Small intestine (tissue), 7 donors: Measurements from ENCODE around the gene MBLAC1. TPM values are rescaled to one million over a fixed set of nuclear protein-coding genes. Genes with fewer than 3 reads are reported as not detected.

Source experiments
- DNase-seq, 2 donors: peaks; one replicate each; pipeline versions ENCODE4 v3.0.0 to v3.0.0-alpha.2; 2013
- FAIRE-seq: peaks from 2 replicates; lab custom pipeline; 2012; peaks lifted over from hg19 to GRCh38; lab: Jason Lieb, UNC
- H3K27ac ChIP-seq, 3 donors: one replicate each; pipeline ENCODE4 v1.5.1; 2013; ENCODE audit warnings: low read length in 2 of 3, mild to moderate bottlenecking in 2 of 3, control low read depth in 1 of 3, inconsistent platforms in 1 of 3, low read depth in 1 of 3, moderate library complexity in 1 of 3
- H3K27me3 ChIP-seq, 3 donors: one replicate each; pipeline ENCODE4 v1.6.1; 2013; ENCODE audit warnings: low read length in 3 of 3, inconsistent platforms in 1 of 3; ENCODE audit not compliant: control insufficient read depth in 3 of 3, insufficient read depth in 3 of 3
- H3K36me3 ChIP-seq, 3 donors: one replicate each; pipeline ENCODE4 v1.6.1; 2013; ENCODE audit warnings: low read length in 3 of 3, inconsistent platforms in 1 of 3, low read depth in 1 of 3, mild to moderate bottlenecking in 1 of 3, moderate library complexity in 1 of 3; ENCODE audit not compliant: control insufficient read depth in 3 of 3, insufficient read depth in 2 of 3
- H3K4me1 ChIP-seq, 3 donors: one replicate each; pipeline ENCODE4 v1.6.1; 2013; ENCODE audit warnings: low read length in 2 of 3, inconsistent platforms in 1 of 3, low read depth in 1 of 3, mild to moderate bottlenecking in 1 of 3, moderate library complexity in 1 of 3; ENCODE audit not compliant: control insufficient read depth in 3 of 3, insufficient read depth in 2 of 3
- H3K4me3 ChIP-seq, 3 donors: one replicate each; pipeline ENCODE4 v1.5.1; 2013; ENCODE audit warnings: low read length in 3 of 3, control low read depth in 1 of 3, inconsistent platforms in 1 of 3, low read depth in 1 of 3, mild to moderate bottlenecking in 1 of 3, moderate library complexity in 1 of 3
- H3K9me3 ChIP-seq, 2 donors: one replicate each; pipeline ENCODE4 v1.6.1; 2013; ENCODE audit warnings: low read depth in 1 of 2, low read length in 1 of 2; ENCODE audit not compliant: control insufficient read depth in 2 of 2, insufficient read depth in 1 of 2
- WGBS, 3 donors: extraction: QIAGEN DNeasy Blood & Tissue Kit; methylation state at CpG; one replicate each; pipeline ENCODE4 v1.1.7; 2013; 5-methylcytosine and 5-hydroxymethylcytosine counted together
- polyA plus RNA-seq, 4 donors: library from polyadenylated mRNA; stranded (reverse) in 3 of 4; unstranded in 1 of 4; fragments of 200-250 nt in 3 of 4; fragments of 120-200 nt in 1 of 4; gene quantifications; one replicate each; pipeline versions ENCODE4 v1.2.1 to v1.2.3, GENCODE V29; 2013
- donor health status: healthy with polysubstance abuse.
- donor health status: control.
- donor health status: control.
- donor health status: Bipolar disorder and iron deficiency.
- donor health status: healthy.

Gene MBLAC1
- polyA plus RNA-seq, 4 donors = 2.0 to 3.3 (median 2.7) TPM

GRCh38 chr7:100102950-100103840, 23.6 kb upstream of the MBLAC1 start:
- Histone ChIP-seq H3K27ac (no peak overlapping the region), H3K36me3 (peaks cover 7 to 70% (median 9%) of the 10 kb centered on the region in 3 donors), H3K27me3 (no peaks in the 10 kb centered on the region), H3K9me3 (no peaks in the 10 kb centered on the region), H3K4me1 (peaks cover 3 to 15% (median 9%) of the 10 kb centered on the region in 3 donors), H3K4me3 (no peak overlapping the region)
- no peak for DNase-seq
- WGBS, 3 donors = 85 to 92% (median 88%) methylated on average over 17 of the region's 17 CpGs
- no peak for FAIRE-seq

DNA sequence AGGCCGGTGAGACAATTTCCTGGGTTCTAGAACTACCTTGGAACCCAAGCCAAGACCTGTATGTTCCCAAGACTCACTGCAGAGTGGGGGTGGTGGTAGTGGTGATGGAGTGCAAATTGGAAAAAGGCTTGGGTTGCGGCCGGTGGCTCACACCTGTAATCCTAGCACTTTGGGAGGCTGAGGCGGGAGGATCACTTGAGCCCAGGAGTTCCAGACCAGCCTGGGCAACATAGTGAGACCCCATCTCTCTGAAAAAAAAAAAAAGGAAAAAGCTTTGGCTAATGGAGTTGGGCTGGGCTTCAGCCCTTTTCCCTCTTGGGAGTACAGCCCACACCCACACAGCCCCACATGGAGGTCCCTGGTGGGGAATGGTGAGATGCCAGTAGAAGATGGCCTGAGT, 21.2 kb upstream of the MBLAC1 start:
- H3K27ac ChIP-seq = no peak overlapping the region
- no peak for FAIRE-seq
- no peak overlapping the region for H3K4me3 ChIP-seq
- 96 to 100% (median 98%) methylated on average over 4 of the region's 4 CpGs for WGBS, 3 donors
- peaks cover 0 to 3% (median 3%) of the 10 kb centered on the region in 3 donors for H3K4me1 ChIP-seq
- no peak for DNase-seq
- H3K27me3 ChIP-seq = no peaks in the 10 kb centered on the region
- peaks cover 3 to 75% (median 5%) of the 10 kb centered on the region in 3 donors for H3K36me3 ChIP-seq
- no peaks in the 10 kb centered on the region for H3K9me3 ChIP-seq

GRCh38 chr7:100106633-100107032, 20.1 kb upstream of the MBLAC1 start:
- Histone ChIP-seq H3K36me3 (peaks cover 4 to 85% (median 5%) of the 10 kb centered on the region in 3 donors), H3K4me1 (peaks cover 0 to 3% (median 3%) of the 10 kb centered on the region in 3 donors)
- WGBS, 3 donors = 78 to 80% (median 80%) methylated on average over 17 of the region's 17 CpGs

DNA sequence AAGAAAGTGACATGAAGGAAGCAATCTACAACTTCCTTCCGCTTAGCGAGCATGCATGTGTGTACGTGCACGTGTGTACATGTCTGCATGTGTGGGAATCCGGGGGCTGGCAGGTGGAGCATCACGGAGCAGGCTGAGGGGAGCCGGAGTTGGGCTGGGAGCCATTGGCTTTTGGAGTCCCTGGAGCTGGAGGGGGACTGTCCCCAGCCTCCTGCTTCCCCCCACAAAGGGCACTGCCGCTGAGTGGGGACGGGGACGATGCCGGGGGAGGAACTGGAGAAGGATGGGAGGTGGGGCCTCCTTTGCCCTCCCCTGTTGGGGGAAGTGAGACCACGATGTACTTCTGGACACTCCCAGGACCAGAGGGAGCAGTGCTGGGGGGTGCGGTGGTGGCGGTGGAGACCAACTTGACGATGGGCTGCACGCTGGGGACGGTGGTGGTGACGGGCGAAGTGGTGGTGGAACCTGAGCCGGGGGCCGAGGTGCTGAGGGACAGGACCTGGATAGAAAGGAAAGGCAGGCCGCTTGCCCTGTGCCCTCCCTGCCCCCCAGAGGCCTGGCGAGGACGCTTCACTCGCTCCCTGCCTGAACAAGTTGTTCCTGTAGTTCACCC, 19.5 kb upstream of the MBLAC1 start:
- 83 to 89% (median 86%) methylated on average over 19 to 25 of the region's 25 CpGs for WGBS, 3 donors
- FAIRE-seq (no peak), DNase-seq (no peak)
- peaks cover 6 to 91% (median 10%) of the 10 kb centered on the region in 3 donors for H3K36me3 ChIP-seq
- H3K4me3 ChIP-seq = no peak overlapping the region
- peaks cover 0 to 3% (median 3%) of the 10 kb centered on the region in 3 donors for H3K4me1 ChIP-seq
- H3K27me3 ChIP-seq = no peaks in the 10 kb centered on the region
- no peaks in the 10 kb centered on the region for H3K9me3 ChIP-seq
- H3K27ac ChIP-seq = no peak overlapping the region

More at GRCh38 chr7:100106633-100107032, 20.1 kb upstream of the MBLAC1 start:
- no peaks in the 10 kb centered on the region for H3K27me3 ChIP-seq
- H3K4me3 ChIP-seq = no peak overlapping the region
- DNase-seq (no peak), FAIRE-seq (no peak)
- no peak overlapping the region for H3K27ac ChIP-seq
- H3K9me3 ChIP-seq = no peaks in the 10 kb centered on the region

- WGBS, 3 donors = 80 to 90% (median 86%) methylated on average over 11 of the region's 11 CpGs
- H3K27me3 ChIP-seq = no peaks in the 10 kb centered on the region
- no peak overlapping the region for H3K27ac ChIP-seq
- FAIRE-seq (no peak), DNase-seq (no peak)
- no peaks in the 10 kb centered on the region for H3K9me3 ChIP-seq
- H3K4me1 ChIP-seq = no peaks in the 10 kb centered on the region
- peaks cover 6 to 93% (median 10%) of the 10 kb centered on the region in 3 donors for H3K36me3 ChIP-seq
- no peak overlapping the region for H3K4me3 ChIP-seq
These were observed 18.9 kb upstream of the MBLAC1 start for GRCh38 chr7:100107890-100108289.

DNA sequence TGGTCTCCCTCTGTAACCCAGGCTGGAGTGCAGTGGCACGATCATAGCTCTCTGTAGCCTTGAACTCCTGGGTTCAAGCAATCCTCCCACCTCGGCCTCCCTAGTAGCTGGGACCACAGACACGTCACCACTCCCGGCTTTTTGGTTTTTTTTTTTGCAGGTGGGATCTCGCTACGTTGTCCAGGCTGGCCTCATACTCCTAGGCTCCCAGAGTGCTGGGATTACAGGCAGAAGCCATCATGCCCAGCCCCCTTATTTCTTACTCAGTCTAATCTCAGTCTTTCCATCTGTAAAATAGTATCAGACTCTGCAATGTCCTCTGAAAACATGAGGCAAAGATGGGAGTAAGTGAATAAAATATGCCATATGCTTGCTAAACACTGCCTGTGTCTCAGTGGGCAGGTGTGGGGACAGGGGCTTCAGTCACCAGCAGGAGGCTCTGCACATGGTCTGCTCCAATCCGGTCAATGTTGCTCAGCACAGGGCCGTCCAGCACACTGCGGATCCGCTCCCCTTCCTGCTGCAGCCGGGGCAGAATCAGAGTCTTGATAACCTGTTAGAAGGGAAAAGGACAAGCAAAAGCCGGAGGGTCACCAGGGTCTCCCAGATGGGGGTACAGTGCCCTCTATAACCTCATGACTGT, 17.1 kb upstream of the MBLAC1 start:
- 83 to 93% (median 91%) methylated on average over 11 to 12 of the region's 12 CpGs for WGBS, 3 donors
- no peak for FAIRE-seq
- no peaks in the 10 kb centered on the region for H3K4me1 ChIP-seq
- no peaks in the 10 kb centered on the region for H3K27me3 ChIP-seq
- peaks cover 6 to 94% (median 10%) of the 10 kb centered on the region in 3 donors for H3K36me3 ChIP-seq
- H3K4me3 ChIP-seq = no peak overlapping the region
- no peak for DNase-seq
- H3K9me3 ChIP-seq = no peaks in the 10 kb centered on the region
- no peak overlapping the region for H3K27ac ChIP-seq

DNA sequence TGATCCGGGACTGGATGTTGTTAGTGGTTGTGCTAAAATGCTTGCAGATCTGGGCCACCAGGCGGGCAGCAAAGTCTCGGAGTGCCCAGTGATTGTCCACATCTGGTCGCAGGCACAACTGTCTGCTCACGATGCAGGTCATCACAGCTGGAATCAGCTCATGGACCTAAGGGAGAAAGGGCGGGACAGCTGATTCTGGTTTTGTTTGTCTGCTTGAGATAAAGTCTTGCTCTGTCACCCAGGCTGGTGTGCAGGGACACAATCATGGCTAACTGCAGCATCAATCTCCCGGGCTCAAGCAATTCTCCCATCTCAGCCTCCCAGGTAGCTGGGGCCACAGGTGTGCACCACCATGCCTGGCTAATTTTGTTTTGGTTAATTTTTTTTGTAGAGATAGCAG, 15.6 kb upstream of the MBLAC1 start:
- no peaks in the 10 kb centered on the region for H3K9me3 ChIP-seq
- peaks cover 6 to 86% (median 10%) of the 10 kb centered on the region in 3 donors for H3K36me3 ChIP-seq
- H3K27me3 ChIP-seq = no peaks in the 10 kb centered on the region
- WGBS, 3 donors = 88 to 94% (median 89%) methylated on average over 7 of the region's 7 CpGs
- FAIRE-seq (no peak), DNase-seq (no peak)
- H3K27ac ChIP-seq = no peak overlapping the region
- H3K4me3 ChIP-seq = no peak overlapping the region
- H3K4me1 ChIP-seq = no peaks in the 10 kb centered on the region

- peaks cover 4 to 79% (median 10%) of the 10 kb centered on the region in 3 donors for H3K36me3 ChIP-seq
- no peaks in the 10 kb centered on the region for H3K4me1 ChIP-seq
- no peak for DNase-seq
- H3K27me3 ChIP-seq = no peaks in the 10 kb centered on the region
- no peaks in the 10 kb centered on the region for H3K9me3 ChIP-seq
- no peak overlapping the region for H3K27ac ChIP-seq
- WGBS, 3 donors = 85 to 86% (median 85%) methylated on average over 9 to 13 of the region's 13 CpGs
- FAIRE-seq = no peak
- no peak overlapping the region for H3K4me3 ChIP-seq
These were observed 14.9 kb upstream of the MBLAC1 start for GRCh38 chr7:100111914-100112313.
